Measurements from ENCODE around the gene SLC35A4.
"Not testable (repeated sequence)": the region's sequence is repeated elsewhere in the genome, so short reads cannot be mapped to it uniquely, and the experiment has no call there.

SLC35A4 gene

DNA sequence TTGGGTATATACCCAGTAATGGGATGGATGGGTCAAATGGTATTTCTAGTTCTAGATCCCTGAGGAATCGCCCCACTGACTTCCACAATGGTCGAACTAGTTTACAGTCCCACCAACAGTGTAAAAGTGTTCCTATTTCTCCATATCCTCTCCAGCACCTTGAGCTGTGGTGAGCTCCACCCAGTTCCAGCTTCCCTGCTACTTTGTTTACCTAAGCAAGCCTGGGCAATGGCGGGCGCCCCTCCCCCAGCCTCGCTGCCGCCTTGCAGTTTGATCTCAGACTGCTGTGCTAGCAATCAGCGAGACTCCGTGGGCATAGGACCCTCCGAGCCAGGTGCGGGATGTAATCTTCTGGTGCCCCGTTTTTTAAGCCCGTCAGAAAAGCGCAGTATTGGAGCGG, 28.4 kb downstream of the SLC35A4 start:
- DNase-seq = not testable (repeated sequence)

DNA sequence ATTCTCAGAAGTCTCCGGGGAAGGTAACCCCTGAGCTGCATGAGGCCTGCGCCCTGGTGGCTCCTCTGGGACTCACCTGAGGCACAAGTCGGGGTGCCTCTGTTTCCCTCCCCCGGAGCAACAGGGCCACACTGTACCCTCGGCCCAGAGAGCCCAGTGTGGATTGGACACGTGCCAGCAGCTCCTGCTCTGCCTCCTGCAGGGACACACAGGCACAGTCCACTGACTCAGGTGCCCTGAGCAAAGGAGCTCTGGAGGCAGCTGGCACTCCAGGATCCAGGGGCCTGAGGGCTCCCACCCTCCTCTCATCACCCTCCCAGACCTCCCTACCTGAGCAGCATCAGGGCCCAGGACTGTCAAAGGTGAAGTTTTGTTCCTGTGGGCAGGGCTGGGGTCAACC, 29.5 kb downstream of the SLC35A4 start:
- DNase-seq = no peak

DNA sequence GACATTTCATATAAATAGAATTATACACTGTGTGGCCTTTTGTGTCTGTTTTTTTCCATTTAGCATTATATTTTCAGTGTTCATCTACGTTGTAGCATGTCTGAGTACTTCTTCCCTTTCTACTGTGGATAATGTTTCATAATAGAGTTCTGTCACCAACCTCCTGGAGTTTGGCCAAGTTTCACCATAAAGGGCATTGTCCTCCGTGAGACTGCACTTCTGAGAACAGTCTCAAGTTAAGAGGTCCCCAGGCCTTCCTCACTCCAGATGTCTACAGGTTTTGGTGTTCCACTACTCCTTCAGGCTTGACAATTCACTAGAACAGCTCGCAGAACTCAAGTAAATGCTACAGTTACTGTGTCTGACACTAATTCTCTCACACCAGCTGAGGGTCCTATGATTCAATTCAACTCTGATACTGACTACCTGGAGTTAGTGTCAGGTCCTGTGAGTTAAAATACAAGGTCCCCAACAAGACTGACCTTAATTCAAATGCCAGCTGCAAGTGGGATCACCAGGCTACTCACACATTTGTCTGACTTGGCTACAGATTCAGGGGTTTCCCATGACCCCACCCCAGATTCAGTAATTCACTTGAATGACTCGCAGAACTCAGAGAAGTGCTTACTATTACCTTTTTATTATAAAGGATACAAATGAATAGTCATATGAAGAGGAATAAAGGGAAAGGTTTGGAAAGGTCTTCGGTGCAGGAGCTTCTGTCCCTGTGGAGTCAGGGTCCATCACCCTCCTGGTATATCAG, 31.1 kb downstream of the SLC35A4 start:
- DNase-seq = no peak

DNA sequence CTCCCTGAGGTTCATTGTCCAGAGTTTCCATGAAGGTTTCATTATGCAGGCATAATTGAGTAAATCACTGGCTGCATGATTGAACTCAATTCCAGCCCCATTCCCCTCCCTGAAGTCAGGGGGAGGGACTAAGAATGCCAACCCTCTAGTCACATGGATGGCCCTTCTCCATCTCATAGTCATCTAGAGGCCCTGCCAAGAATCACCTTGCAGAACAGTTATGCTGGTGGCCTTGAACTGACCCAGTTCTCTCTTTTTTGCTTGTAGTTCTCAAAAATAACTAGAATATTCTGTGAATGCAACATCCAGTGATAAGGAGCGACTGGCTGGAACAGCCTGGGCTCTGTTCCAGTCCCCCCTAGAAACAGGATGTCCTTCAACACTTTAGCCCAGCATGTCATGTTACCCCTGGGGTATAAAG, 31.7 kb downstream of the SLC35A4 start:
- no peak for DNase-seq

DNA sequence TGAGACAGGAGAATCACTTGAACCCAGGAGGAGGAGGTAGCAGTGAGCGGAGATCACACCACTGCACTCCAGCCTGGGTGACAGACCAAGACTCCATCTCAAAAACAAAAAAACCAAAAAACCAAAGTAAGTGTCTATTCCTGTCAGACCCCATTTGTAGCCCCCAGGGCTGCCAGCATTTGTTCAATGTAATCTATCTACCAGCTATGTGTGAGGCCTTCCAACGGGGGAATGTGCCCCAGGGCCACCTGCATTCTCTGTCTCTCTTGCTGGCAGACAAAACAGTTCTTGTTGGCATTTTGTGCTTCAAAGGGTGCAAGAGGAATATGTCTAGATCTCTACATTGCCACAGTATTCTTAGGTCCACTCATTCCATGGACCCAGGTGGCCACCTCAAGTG, 34.2 kb downstream of the SLC35A4 start:
- no peak for DNase-seq

DNA sequence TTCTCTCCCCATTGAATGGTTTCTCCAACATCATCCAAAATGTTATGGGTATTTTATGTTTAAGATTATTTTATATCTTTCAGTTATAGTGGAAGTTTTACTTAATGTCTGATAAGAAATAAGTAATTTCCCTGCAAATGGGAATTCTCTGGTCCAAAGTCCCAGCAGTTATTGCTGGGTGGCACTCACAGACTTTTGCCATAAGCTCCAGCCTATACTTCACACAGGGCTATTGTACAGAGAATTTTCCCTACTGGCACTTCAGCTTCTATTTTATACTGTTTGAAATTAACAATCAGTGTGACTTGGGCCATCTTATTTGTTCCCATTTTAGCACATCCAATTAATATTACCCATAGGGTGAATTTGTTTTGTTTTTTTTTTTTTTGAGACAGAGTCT, 35.5 kb downstream of the SLC35A4 start:
- DNase-seq = no peak

DNA sequence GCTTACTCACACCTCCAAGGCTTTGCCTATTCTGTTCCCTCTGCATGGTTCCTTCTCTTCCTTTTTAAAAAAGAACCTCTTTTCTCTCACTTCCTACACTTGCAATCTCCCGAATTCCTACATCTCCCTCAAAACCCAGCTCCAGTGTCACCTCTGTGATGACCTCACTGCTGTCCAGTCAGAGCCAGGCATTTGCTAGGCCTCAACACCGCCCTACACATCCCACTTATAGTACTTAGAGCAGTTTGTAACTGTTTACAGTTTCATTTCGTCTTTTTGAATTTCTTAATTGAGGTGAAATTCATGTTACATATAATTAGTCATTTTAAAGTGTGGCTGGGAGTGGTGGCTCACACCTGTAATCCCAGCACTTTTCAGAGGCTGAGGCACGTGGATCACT, 37.5 kb downstream of the SLC35A4 start:
- no peak for DNase-seq

DNA sequence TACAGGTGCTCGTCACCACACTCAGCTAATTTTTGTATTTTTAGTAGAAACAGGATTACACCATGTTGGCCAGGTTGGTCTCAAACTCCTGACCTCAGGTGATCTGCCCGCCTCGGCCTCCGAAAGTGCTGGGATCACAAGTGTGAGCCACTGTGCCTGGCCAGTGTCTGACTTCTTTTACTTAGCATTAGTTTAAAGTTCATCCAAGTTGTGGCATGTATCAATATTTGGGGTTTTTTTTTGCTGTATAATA, 38.7 kb downstream of the SLC35A4 start:
- not testable (repeated sequence) for DNase-seq

DNA sequence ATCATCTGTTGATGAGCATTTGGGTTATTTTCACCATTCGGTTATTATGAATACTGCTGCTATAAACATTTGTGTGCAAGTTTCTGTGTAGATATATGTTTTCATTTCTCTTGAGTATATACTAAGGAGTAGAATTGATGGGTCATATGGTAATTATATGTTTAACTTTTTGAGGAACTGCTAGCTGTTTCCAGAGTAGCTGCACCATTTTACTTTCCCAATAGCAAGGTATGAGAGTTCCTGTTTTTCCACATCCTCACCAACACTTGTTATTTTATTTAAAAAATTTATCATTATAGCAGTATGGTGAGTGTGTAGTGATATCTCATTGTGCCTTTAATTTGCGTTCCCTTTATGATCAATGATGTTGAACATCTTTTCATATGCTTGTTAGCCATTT, 39.1 kb downstream of the SLC35A4 start:
- no peak for DNase-seq

DNA sequence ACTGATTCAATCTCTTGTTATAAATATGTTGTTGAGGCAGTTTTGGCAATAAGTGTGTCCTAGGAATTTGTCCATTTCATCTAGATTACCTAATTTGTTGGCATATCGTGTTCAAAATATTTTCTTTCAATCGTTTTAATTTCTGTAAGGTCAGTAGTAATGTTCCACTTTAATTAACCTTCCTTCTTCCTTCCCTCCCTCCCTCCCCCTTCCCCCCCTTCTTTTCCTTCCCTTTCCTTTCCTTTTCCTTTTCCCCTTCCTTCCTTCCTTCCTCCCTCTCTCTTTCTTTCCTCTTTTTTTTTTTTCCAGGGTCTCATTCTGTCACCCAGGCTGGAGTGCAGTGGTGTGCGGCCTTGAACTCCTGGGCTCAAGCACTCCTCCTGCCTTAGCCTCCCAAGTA, 41.3 kb downstream of the SLC35A4 start:
- no peak for DNase-seq

DNA sequence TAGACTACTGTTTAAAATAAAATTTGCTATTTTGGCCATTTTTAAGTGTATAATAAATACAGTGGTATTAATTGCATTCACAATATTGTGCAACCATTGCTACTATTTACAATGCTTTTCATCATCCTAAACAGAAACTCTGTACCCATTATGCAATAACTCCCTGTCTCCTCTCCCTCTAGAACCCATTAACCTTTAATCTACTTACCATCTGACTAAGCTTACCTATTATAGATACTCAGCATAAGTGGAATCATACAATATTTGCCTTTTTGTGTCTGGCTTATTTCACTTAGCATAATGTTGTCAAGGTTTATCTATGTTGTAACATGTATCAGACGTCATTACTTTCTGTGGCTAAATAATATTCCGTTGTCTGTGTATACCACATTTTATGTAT, 42.4 kb downstream of the SLC35A4 start:
- DNase-seq = no peak

DNA sequence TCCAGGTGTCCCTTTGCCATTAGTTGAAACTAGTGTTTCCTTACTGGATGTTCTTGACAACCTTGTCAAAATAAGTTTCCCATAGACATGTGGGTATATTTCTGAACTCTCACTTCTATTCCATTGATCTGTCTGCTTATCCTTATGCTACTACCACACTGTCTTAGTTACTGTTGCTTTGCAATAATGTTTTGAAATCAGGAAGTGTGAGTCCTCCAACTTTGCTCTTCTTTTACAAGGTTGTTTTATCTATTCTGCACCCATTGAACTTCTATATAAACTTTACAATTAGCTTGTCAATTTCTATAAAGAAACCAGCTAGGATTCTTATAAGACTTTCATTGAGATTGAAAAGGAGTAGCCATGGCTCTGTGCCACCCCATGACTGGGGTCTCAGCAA, 44.1 kb downstream of the SLC35A4 start:
- DNase-seq = no peak

DNA sequence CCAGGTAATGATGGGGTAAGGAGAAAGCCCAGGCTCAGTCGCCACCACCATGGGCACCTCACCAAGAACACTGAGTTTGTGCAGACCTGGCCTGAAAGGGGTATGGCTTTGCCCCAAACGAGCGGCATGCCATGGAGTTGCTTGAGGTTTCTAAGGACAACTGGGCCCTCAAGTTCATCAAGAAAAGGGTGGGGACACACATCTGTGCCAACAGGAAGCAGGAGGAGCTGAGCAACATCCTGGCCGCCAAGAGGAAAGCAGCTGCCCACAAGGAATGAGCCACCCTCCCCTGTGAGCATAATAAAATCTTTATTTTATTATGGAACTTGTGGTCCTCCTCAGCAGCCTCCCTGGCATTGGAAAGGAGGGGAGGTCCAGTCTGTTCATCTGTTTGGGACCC, 44.5 kb downstream of the SLC35A4 start:
- DNase-seq = no peak

DNA sequence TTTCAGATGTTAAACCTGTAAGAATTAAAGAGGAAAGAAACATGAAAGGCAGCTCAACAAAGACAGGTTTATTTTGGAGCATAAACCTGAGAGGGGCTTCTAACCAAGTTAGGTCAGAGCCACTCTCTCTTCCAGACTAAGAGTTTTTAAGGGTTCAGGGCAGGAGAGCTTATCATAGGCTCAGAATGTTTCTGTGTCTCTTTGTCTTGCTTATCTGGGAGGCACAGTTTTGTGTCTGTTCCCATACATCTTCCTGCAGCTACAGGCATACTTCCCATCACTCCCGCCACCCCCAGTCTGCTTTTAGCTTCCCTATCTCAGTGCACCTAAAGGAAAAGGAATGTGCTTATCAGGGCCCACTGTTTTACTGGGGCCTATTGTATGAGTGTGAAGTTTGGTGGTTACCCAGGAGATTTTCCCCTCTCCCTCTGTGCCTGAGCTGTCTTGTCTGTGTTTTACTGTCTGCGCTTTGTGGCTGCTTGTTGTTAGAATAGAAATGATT, 46.4 kb downstream of the SLC35A4 start:
- no peak for DNase-seq
